Left lung (tissue), 10 donors: ENCODE results near the gene RINL. TPM values are rescaled to one million over a fixed set of nuclear protein-coding genes. Genes with fewer than 3 reads are reported as not detected.
A peak's percentile ranks its signal among the peaks of the same experiment; 100 is the strongest.

Experiments
- ATAC-seq: fragments of 200-7000 bp; cut with Tn5 transposase; one replicate; pipeline ENCODE4 v1.9.1; 2020; ENCODE audit warnings: moderate library complexity
- DNase-seq, 4 donors: peaks; one replicate each; pipeline ENCODE4 v3.0.0-alpha.2; 2013 to 2020
- H3K27ac ChIP-seq, 2 donors: fragments of 200-600 bp; sonication (generic) in 1 of 2; one replicate each; pipeline versions ENCODE4 v1.5.0 to v1.8.0; 2020 to 2021
- H3K27me3 ChIP-seq, 2 donors: fragments of 200-600 bp; sonication (generic) in 1 of 2; one replicate each; pipeline versions ENCODE4 v1.5.0 to v1.8.0; 2020 to 2021
- H3K36me3 ChIP-seq, 2 donors: fragments of 200-600 bp; sonication (generic) in 1 of 2; one replicate each; pipeline versions ENCODE4 v1.5.0 to v1.8.0; 2020 to 2021
- H3K4me1 ChIP-seq, 2 donors: fragments of 200-600 bp; one replicate each; pipeline ENCODE4 v1.8.0; 2021
- H3K4me3 ChIP-seq, 2 donors: fragments of 200-600 bp; sonication (generic) in 1 of 2; one replicate each; pipeline versions ENCODE4 v1.5.0 to v1.8.0; 2020 to 2021; ENCODE audit warnings: mild to moderate bottlenecking in 1 of 2
- H3K9me3 ChIP-seq, 2 donors: fragments of 200-600 bp; sonication (generic) in 1 of 2; one replicate each; pipeline versions ENCODE4 v1.5.0 to v1.8.0; 2020 to 2021
- intact Hi-C, 2 donors: fragments of 100-400 bp; cut with DNase I; formaldehyde crosslinking; loops; one replicate each; pipeline versions ENCODE4 v1.11.2 to v1.14.2; 2022
- polyA plus RNA-seq, 6 donors: library from polyadenylated mRNA; unstranded; fragments of 120-200 nt; gene quantifications; one replicate each; pipeline ENCODE4 v1.2.1, GENCODE V29; 2013; ENCODE audit not compliant: insufficient read length in 6 of 6
- total RNA-seq, 2 donors: library from RNA; stranded (reverse); fragmentation: NEBNext Ultra II Directional; extraction: Animal tissue kit (Norgen Biotek cat#: 25700); gene quantifications; one replicate each; pipeline ENCODE4 v1.2.1, GENCODE V29; 2021
- TF ChIP-seq, protein P1 (sequence below), 2 donors: fragments of 200-600 bp; sonication (generic) in 1 of 2; IDR thresholded peaks; one replicate each; pipeline versions ENCODE4 v1.5.0 to v1.8.0; 2021; ENCODE audit warnings: antibody characterized with exemption in 2 of 2
- donor health status: DM: no; HTN: yes; CAD: no.
- donor health status: DM: no; HTN: no; CAD: no.

The RINL gene
- total and polyA plus RNA-seq, 8 donors: 7.2 to 12.0 (median 8.6) TPM

DNA sequence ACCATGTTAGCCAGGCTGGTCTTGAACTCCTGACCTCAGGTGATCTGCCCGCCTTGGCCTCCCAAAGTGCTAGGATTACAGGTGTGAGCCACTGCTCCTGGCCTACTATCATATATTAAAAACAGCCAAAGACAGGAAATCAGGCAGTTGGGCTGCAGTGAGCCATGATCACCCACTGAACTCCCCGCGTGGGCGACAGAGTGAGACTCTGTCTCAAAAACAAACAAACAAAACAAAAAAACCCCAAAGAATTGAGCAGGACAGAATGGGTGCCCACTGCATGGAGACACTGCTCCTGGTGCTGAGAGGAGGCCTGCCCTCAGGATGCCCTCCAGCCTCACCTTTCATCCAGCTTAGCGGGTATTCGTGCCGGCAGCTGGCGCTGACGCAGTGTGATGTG is 5.2 kb upstream of the RINL start:
- Histone ChIP-seq H3K27me3 (no peaks in the 10 kb centered on the region), H3K4me3 (no peak overlapping the region), H3K36me3 (peaks cover 0 to 61% of the 10 kb centered on the region in 2 donors), H3K9me3 (no peaks in the 10 kb centered on the region), H3K27ac (no peak overlapping the region), H3K4me1 (peaks cover 4 to 7% of the 10 kb centered on the region in 2 donors)
- TF ChIP-seq, protein P1, sequence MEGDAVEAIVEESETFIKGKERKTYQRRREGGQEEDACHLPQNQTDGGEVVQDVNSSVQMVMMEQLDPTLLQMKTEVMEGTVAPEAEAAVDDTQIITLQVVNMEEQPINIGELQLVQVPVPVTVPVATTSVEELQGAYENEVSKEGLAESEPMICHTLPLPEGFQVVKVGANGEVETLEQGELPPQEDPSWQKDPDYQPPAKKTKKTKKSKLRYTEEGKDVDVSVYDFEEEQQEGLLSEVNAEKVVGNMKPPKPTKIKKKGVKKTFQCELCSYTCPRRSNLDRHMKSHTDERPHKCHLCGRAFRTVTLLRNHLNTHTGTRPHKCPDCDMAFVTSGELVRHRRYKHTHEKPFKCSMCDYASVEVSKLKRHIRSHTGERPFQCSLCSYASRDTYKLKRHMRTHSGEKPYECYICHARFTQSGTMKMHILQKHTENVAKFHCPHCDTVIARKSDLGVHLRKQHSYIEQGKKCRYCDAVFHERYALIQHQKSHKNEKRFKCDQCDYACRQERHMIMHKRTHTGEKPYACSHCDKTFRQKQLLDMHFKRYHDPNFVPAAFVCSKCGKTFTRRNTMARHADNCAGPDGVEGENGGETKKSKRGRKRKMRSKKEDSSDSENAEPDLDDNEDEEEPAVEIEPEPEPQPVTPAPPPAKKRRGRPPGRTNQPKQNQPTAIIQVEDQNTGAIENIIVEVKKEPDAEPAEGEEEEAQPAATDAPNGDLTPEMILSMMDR (IDR thresholded peaks at IDR 0.05): no peak
- intact Hi-C loops: no loop called here
- DNase-seq: no peak
- ATAC-seq: no peak

DNA sequence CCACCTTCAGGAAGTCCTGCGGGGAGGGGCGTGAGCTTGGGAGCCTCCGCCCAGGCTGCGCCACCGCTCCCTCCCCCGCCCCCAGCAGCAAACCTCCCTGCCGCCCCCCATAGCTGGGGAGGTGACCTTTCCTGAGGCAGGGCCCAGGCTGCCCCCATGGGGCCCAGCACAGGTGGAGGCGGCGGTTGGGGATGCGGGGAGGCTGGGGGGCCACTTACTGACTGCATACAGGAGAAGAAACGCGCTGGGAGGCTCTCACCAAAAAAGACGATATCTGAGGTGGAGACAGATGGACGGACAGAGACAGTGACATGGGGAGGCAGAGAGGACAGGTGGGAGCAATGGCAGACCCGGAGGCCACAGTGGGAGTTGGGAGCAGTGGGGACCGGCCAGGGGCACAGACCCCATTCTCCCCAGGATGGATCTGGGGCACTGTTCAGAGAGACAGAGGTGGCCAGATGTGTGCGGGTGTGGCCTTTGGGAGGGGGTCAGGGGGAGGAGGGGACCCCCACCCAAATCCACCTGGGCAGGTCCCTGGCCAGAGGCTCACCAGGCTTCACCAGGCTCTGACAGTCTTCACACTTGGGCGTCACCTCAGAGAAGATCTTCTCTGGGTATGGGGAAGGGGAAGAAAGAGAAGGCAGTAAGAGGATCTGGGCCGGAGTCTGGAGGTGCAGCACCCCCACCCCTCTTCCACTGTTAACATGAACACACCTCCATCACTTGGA is 3.0 kb upstream of the RINL start:
- intact Hi-C loops: no loop called here
- H3K27ac ChIP-seq: no peak overlapping the region
- DNase-seq (peak in 1 of 4 donors; percentile 43), ATAC-seq (no peak)
- H3K36me3 ChIP-seq: peaks cover 0 to 49% of the 10 kb centered on the region in 2 donors
- no peaks in the 10 kb centered on the region for H3K27me3 ChIP-seq
- TF ChIP-seq, protein P1 (IDR thresholded peaks at IDR 0.05): no peak
- peaks cover 8 to 25% of the 10 kb centered on the region in 2 donors for H3K4me1 ChIP-seq
- no peak overlapping the region for H3K4me3 ChIP-seq
- H3K9me3 ChIP-seq: no peaks in the 10 kb centered on the region

DNA sequence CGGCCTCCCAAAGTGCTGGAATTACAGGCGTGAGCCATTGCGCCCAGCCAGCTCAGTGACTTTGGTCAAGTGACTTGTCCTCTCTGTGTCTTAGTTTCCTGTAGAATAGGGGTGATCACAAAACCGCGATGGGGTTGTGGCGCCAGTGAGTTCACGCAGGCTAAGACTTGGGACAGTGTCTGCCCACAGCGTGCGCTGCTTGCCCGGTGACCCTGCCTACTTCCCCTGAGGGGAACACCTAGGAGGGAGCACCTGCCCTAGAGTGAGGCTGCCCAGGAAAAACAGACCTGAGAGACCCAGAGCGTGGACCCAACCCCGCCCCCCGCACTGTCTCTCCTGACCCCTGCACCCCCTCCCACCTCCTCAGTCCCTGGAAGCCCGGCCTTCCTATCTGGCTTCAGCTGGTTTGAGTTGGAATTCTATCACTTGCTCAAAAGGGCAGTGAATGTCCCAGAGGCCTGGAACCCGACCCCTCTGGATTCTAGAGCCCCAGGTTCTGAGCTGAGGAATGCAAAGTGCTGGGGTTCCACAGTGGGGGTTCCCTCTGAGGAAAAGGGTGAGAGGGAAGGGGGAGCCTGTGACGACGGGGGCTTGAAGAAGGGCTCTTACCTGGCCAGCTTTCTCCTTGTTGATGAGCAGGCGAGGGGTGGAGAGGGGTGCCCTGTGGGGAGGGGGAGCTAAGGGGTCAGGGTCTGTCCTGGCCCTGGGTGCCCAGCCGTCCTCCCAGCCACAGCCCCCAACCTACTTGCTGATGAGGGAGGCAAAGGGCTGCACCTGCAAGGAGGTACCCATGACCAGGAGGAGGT is 2.2 kb upstream of the RINL start:
- Histone ChIP-seq H3K4me1 (peaks cover 8 to 25% of the 10 kb centered on the region in 2 donors), H3K9me3 (no peaks in the 10 kb centered on the region), H3K36me3 (peaks cover 0 to 49% of the 10 kb centered on the region in 2 donors), H3K27ac (no peak overlapping the region), H3K27me3 (no peaks in the 10 kb centered on the region), H3K4me3 (no peak overlapping the region)
- DNase-seq (peak in 1 of 4 donors; percentile 71), ATAC-seq (no peak)
- intact Hi-C loops: no loop called here
- TF ChIP-seq, protein P1 (IDR thresholded peaks at IDR 0.05): no peak

DNA sequence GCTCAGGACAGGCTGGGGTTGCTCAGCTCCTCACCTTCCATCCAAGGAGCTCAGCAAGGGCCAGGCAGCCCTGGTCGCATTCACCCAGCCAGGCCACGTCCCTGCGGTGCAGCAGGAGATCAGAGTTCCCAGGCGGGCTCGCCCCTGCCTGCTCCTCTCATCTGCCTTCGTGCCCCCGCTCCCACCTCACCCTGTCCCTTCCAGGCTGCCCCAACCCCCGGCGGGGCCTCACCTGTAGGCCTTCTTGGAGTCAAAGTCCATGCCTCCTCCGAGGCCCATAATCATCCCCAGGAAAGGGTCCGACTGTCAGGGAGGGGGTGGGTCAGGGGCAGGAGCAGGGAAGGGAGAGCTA is 1.3 kb upstream of the RINL start:
- H3K9me3 ChIP-seq: no peaks in the 10 kb centered on the region
- H3K4me1 ChIP-seq: peaks cover 8 to 25% of the 10 kb centered on the region in 2 donors
- no peaks in the 10 kb centered on the region for H3K27me3 ChIP-seq
- TF ChIP-seq, protein P1 (IDR thresholded peaks at IDR 0.05): no peak
- no peak overlapping the region for H3K4me3 ChIP-seq
- DNase-seq (peak in 1 of 4 donors; percentile 80), ATAC-seq (no peak)
- intact Hi-C loops: no loop called here
- peak overlapping the region in 1 of 2 donors; percentile 86 for H3K27ac ChIP-seq
- H3K36me3 ChIP-seq: peaks cover 0 to 49% of the 10 kb centered on the region in 2 donors
